ENCODE results near the gene URM1.

DNA sequence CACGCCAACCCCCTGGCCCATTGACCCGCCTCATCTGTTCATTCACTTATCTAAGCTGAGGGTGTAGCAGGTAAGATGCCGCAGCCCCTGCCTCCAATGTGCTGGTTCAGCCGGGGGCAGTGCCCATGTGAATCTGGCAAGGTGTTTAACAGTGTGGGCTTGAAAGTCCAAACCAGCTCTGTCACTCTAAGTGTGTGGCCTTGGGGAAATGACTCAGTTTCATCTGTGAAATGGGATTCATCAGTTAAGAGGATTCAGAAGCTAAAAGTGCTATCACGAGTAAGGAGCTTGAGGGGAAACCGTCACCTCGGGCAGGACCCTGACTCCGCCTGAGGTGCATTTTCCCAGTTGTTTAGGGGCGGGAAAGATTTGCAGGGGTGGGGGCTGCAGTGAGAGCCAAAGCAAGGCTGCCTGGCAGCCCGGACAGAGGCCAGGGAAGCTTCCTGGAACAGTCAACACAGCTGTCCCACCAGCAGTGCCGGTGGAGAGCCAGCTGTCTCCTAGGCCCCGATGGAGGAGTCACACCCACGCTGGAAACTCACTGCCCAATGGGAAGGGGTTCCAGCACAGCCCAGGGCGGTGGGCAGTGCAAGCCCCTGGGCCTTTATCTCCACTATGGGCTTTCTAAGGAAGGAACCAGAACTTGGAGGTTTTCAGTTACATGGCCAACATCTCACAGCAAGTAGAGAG is 9.7 kb upstream of the URM1 start:
- TF ChIP-seq, protein P1, sequence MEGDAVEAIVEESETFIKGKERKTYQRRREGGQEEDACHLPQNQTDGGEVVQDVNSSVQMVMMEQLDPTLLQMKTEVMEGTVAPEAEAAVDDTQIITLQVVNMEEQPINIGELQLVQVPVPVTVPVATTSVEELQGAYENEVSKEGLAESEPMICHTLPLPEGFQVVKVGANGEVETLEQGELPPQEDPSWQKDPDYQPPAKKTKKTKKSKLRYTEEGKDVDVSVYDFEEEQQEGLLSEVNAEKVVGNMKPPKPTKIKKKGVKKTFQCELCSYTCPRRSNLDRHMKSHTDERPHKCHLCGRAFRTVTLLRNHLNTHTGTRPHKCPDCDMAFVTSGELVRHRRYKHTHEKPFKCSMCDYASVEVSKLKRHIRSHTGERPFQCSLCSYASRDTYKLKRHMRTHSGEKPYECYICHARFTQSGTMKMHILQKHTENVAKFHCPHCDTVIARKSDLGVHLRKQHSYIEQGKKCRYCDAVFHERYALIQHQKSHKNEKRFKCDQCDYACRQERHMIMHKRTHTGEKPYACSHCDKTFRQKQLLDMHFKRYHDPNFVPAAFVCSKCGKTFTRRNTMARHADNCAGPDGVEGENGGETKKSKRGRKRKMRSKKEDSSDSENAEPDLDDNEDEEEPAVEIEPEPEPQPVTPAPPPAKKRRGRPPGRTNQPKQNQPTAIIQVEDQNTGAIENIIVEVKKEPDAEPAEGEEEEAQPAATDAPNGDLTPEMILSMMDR (IDR thresholded peaks at IDR 0.05), result no peak
- TF ChIP-seq POLR2A (IDR thresholded peaks at IDR 0.05) (no peak), POLR2AphosphoS5 (IDR thresholded peaks at IDR 0.05) (no peak), EP300 (IDR thresholded peaks at IDR 0.05; ENCODE audit: low read depth) (no peak)

All from transverse colon (tissue), 4 donors.